Adrenal gland (tissue), 5 donors: Measurements from ENCODE around the gene GPC6.

ENCODE experiments used
- CTCF ChIP-seq, 6 experiments: fragments of 450-650 bp in 4 of 6; fragments of 200-600 bp in 2 of 6; sonication (generic) in 1 of 6; IDR thresholded peaks; 1 replicate in 5 of 6; 2 replicates in 1 of 6; pipeline versions ENCODE4 v1.5.1 to v1.8.0; 2016 to 2021; ENCODE audit warnings: antibody characterized with exemption in 6 of 6, mild to moderate bottlenecking in 2 of 6, moderate library complexity in 1 of 6
- POLR2A ChIP-seq, 2 donors: fragments of 450-650 bp; IDR thresholded peaks; one replicate each; pipeline ENCODE4 v1.6.1; 2017; ENCODE audit warnings: antibody characterized with exemption in 2 of 2, mild to moderate bottlenecking in 2 of 2, moderate library complexity in 1 of 2
- donor health status: DM: no; HTN: no; CAD: no.

DNA sequence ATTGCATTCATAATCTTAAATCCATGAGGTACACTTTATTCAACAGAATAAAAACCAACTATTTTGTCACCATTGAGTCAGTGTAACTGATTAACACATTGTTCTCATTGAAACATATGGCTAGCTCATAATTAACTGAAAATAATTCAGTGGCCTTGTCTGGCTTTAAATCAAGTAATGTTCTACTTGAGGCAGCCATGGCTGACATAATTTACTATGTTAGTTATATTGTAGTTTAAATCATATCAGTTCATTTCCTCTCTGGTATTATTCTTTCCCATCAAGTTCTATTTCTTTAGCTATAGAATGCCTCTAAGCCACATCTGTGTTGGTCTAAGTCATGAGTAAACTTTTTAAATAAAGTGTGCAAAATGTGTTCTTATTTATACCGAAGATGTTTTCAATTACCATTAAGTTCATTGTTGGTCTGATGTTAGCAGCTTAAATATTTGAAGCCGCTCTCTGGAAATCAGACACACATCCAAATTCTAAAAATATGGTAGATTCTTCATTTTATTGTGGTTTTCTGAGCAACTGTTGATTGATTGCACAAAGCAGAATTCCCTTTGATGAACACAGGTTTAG lies 393.7 kb downstream of the GPC6 start:
- TF ChIP-seq CTCF (IDR thresholded peaks at IDR 0.05) (no peak), POLR2A (IDR thresholded peaks at IDR 0.05) (no peak)
